GM12873 (cell line): ENCODE results near the gene ATP5MG.

Source experiments
- TF ChIP-seq, protein P1 (sequence below): IDR thresholded peaks from 2 replicates; pipeline ENCODE4 v1.5.1; 2012; ENCODE audit warnings: low read depth, mild to moderate bottlenecking, moderate library complexity, low read length, control low read depth; ENCODE audit not compliant: insufficient read depth; ENCODE audit errors: missing control alignments

ATP5MG gene, protein sequence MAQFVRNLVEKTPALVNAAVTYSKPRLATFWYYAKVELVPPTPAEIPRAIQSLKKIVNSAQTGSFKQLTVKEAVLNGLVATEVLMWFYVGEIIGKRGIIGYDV

DNA sequence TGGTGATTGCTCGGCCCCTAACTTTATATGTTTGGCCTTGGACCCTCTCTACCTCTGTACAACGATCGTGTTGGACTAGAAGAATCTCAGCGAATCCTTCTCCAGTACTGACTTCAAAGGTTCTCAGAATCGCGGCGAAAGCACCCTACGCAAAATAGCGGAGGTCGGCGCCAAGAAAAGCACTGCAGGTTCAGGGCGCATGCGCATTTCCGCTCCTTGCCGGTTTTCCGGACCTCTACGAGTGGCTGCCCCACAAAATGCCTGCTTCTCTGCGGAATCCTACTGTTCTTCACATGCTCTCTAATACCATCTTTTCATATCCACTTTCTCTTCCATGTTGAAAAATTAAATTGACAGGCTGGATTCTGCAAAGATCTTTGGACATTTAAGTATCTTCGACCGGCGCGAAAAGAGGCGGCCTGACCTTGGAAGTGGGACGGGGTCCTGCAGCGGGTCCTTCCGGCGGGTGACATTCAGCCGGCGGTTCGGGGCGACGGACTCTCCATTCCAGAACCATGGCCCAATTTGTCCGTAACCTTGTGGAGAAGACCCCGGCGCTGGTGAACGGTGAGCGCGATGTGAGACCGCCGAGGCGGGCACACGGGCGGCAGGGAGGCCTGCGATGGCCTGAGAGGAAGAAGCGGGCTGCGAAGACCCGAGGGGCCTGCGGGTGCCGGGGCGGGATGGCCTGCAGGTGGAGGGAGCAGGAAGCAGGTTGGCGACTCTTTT lies at the start of gene ATP5MG:
TSS of gene ATP5MG (plus strand) at position 456 of the 729 bp plus-strand sequence. CDS start at position 516, 60 bp downstream.
- TF ChIP-seq, protein P1, sequence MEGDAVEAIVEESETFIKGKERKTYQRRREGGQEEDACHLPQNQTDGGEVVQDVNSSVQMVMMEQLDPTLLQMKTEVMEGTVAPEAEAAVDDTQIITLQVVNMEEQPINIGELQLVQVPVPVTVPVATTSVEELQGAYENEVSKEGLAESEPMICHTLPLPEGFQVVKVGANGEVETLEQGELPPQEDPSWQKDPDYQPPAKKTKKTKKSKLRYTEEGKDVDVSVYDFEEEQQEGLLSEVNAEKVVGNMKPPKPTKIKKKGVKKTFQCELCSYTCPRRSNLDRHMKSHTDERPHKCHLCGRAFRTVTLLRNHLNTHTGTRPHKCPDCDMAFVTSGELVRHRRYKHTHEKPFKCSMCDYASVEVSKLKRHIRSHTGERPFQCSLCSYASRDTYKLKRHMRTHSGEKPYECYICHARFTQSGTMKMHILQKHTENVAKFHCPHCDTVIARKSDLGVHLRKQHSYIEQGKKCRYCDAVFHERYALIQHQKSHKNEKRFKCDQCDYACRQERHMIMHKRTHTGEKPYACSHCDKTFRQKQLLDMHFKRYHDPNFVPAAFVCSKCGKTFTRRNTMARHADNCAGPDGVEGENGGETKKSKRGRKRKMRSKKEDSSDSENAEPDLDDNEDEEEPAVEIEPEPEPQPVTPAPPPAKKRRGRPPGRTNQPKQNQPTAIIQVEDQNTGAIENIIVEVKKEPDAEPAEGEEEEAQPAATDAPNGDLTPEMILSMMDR = peak; percentile 30

DNA sequence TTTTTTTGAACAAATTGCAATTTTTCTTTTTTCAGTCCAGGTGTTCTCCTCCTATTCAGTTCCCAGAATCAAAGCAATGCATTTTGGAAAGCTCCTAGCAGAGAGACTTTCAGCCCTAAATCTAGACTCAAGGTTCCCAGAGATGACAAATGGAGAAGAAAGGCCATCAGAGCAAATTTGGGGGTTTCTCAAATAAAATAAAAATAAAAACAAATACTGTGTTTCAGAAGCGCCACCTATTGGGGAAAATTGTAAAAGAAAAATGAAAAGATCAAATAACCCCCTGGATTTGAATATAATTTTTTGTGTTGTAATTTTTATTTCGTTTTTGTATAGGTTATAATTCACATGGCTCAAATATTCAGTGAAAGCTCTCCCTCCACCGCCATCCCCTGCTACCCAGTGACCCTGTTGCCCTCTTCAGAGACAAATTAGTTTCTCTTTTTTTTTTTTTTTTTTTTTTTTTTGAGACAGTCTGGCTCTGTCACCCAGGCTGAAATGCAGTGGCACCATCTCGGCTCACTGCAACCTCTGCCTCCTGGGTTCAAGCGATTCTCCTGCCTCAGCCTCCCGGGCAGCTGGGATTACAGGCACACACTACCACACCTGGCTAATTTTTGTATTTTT lies 48.2 kb upstream of the ATP5MG start:
- TF ChIP-seq, protein P1 = peak; percentile 35

DNA sequence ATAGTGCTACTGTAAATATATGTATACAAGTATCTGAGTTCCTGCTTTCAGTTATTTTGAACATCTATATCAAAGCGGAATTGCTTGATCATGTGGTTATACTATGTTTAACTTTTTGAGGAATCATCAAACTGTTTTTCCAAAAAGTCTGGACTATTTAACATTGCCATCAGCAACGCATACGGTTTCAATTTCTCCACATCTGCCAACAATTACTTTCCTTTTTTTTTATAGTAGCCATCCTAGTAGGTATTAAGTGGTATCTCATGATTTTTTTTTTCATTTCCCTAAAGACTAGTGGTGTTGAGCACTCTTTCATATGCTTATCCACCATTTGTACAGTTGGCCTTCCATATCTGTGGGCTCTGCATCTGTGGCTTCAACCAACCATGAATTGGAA lies 43.3 kb upstream of the ATP5MG start:
- TF ChIP-seq, protein P1 = no peak

DNA sequence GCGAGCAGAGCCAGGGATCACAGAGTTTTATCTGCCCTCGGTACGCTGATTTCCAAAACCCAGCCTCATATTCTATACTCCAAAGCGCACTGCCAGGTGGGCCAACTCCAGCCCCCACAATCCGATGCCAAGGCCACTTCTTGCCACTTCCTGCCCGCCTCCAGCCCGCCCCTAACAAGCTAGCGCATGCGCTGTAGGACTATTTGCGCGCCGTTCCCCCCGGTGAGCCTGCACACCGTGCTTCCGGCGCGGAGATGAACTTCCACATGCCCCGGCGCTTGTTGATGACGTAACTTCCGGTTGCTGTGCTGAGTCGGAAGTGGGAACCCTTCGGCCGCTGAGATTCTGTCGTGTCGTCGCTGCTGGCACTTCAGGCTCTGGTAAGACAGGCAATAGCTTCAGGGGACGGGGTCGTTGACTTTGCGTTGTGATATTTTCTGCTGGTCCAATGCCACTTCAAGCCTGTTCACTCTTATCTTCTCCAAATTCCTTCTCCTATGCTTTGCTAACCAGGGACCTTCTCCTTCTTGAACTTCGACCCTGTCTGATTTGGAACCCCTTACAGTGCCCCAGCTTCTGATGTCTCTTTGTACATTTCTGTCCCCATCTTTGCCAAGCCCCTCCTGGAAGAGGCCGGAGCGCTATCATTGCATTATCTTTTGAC lies 42.0 kb upstream of the ATP5MG start, which contains the start of gene UBE4A:
TSS of gene UBE4A (plus strand) at position 306 of the 664 bp plus-strand sequence. CDS start 5,481 bp downstream, outside the sequence.
- TF ChIP-seq, protein P1 = no peak

DNA sequence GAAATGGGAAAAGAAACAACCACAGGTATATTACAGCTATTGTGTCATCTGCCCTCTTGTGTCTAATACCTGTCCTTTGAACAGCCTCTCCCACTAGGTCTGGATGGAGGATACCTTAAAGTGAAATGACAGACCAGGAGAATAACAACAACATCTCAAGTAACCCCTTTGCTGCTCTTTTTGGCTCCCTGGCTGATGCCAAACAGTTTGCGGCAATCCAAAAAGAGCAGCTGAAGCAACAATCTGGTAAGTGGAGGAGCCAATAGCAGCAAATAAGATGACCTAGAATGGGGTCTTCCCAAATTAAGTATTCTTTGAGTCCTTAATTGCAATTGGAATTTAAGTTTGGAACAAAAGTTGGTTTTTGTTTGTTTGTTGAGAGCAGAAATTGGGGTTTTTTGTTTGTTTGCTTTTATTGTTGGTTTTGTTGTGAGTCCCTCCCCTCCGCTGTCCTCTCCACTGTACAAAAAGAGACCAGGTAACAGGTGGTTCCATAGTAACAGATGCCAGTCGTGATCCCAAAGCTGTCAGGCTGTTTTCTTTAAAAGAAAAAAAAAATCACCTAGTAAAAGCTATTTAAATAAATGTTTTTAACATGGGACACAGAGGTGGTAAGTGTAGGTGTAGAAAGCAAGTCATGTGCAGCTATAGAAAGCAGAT lies 36.3 kb upstream of the ATP5MG start:
- TF ChIP-seq, protein P1 = no peak

DNA sequence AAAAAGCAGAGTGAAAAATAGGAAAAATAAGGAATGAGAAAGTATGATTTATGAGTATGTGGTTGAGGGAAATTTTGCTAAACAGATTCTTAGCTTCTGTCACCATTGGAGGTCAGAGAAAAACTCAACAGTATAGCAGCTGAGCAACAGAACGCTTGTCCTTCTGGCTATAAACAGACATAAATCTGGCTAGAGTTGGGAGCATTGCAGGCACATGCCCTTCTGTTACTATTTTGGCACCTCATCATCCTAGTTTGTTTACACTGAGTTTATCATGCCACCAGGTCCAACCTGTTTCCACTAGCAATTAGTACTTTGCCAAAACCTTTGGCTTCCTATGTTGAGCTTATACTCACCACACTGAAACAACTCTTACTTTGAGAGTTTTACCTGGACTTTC lies 35.1 kb upstream of the ATP5MG start:
- TF ChIP-seq, protein P1 = no peak
